ENCODE data around the gene BBS9.

BBS9 gene

DNA sequence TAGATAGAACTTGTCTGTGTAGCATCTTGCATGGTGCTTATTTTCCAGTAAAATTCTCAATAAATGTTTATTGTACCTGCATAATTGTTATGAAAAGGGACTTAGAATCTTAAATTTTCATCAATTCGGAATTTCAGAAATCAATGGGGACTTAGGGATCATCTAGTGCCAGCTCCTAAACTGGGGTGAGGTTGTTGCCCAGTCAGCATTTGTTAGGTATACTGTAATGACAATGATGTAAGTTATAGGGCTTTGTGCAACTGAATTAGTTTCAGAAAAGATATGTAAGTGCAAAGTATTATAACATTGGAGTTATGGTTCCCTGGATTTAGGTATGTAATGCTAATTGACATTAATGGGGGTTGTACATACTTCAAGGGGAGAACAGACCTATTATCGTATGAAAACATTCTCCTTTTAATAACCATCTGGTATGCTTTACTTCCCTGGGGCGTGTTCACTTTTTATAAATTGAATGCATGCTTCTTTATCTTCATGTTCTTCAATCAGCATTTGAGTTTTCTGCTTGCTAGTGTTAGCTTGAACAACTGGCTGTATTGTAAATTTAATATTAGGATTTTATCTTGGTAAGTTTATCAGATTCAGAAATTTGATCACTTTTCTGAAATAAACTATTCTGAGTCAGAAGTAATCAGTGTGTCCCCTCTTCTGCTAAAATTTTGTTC is 270.3 kb downstream of the BBS9 start:
- TF ChIP-seq, protein P1, sequence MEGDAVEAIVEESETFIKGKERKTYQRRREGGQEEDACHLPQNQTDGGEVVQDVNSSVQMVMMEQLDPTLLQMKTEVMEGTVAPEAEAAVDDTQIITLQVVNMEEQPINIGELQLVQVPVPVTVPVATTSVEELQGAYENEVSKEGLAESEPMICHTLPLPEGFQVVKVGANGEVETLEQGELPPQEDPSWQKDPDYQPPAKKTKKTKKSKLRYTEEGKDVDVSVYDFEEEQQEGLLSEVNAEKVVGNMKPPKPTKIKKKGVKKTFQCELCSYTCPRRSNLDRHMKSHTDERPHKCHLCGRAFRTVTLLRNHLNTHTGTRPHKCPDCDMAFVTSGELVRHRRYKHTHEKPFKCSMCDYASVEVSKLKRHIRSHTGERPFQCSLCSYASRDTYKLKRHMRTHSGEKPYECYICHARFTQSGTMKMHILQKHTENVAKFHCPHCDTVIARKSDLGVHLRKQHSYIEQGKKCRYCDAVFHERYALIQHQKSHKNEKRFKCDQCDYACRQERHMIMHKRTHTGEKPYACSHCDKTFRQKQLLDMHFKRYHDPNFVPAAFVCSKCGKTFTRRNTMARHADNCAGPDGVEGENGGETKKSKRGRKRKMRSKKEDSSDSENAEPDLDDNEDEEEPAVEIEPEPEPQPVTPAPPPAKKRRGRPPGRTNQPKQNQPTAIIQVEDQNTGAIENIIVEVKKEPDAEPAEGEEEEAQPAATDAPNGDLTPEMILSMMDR (conservative IDR thresholded peaks at IDR 0.05; ENCODE audit: low read depth) = no peak
- ChIA-PET POLR2A (ENCODE audit: low non-redundant PET) (no interaction called here), CTCF (no interaction called here)
- DNase-seq (ENCODE audit: low spot score) = no peak
- H3K27ac ChIP-seq = no peak overlapping the region

DNA sequence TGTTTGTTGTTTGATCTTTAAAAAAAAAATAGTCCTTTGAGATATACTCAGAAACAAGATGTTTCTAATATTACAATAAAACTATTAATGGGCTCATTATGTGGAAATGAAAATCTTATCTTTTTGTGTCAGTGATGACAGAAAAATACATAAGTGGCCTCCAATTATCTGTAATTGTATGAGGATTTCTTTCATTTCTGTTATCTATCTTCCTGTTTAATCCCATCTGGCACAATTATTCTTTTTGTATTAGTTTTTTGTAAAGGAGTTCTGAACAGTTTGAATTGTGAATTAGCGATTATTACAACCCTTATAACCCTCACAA is 270.8 kb downstream of the BBS9 start:
- no peak for DNase-seq (ENCODE audit: low spot score)
- ChIA-PET CTCF (no interaction called here), POLR2A (ENCODE audit: low non-redundant PET) (no interaction called here)
- TF ChIP-seq, protein P1 (conservative IDR thresholded peaks at IDR 0.05; ENCODE audit: low read depth) = no peak
- H3K27ac ChIP-seq = no peak overlapping the region

DNA sequence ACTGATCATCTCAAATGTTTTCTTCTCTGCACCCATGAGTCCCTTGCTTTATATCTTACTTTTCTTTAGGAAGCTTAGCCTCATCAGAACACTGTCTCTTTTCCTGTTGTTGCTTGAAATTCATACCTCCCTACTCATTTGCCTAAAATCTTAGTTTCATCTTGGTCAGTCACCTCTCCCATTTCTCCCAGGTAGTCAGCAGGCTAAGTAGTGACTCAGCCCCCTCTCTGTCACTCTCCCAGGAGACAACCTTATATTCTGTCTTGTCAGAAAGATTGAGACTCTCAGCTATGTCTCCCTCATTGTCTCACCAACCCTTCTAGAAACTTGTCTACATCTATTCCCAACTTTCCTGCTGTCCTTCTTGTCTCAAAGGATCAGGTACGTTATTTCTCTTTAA is 280.9 kb downstream of the BBS9 start:
- CTCF ChIA-PET = no interaction called here
- POLR2A ChIA-PET (ENCODE audit: low non-redundant PET) = no interaction called here

DNA sequence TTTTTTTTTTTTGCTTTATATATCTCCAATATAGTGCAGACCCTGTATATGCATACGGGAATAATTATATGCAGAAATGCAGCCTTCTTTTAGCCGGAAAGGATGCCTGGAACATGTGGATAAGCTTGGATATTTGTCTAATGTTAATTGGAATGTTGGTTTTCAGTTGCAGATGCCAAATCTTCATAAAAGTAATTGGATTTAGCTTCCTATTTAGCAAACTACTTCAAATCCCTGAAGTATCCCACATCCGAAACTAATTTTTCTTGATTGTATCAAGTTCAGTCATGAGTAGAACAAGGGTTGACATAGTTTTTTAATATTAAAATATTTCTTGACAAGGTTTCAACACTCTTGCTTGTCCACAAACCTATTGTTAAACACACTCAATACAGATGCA is 281.7 kb downstream of the BBS9 start:
- no peak overlapping the region for H3K27ac ChIP-seq
- ChIA-PET POLR2A (ENCODE audit: low non-redundant PET) (no interaction called here), CTCF (no interaction called here)
- DNase-seq (ENCODE audit: low spot score) = no peak
- TF ChIP-seq, protein P1 (conservative IDR thresholded peaks at IDR 0.05; ENCODE audit: low read depth) = no peak

More for the DNA sequence above, 280.9 kb downstream of the BBS9 start:
- no peak overlapping the region for H3K27ac ChIP-seq
- TF ChIP-seq, protein P1 (conservative IDR thresholded peaks at IDR 0.05; ENCODE audit: low read depth) = no peak
- DNase-seq (ENCODE audit: low spot score) = no peak

DNA sequence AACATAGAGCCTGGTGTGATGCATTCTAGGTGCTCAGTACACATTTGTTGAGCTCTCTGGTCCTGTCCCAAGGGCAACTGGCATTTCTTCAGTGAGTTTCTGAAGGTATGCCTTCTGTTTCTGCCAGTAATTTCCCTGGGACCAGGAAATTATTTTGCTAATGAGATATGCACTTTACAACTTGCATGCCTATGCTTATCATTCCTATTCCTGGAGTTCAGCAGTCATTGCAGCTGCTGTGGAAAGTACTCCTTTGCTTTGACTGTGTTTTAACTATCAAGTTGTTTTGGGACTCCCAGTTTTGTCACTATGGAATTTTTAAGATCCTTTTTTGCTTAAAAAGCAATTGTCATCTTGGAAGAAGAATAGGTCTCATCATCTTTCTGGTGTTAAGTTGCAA is 283.0 kb downstream of the BBS9 start:
- POLR2A ChIA-PET (ENCODE audit: low non-redundant PET) = no interaction called here

DNA sequence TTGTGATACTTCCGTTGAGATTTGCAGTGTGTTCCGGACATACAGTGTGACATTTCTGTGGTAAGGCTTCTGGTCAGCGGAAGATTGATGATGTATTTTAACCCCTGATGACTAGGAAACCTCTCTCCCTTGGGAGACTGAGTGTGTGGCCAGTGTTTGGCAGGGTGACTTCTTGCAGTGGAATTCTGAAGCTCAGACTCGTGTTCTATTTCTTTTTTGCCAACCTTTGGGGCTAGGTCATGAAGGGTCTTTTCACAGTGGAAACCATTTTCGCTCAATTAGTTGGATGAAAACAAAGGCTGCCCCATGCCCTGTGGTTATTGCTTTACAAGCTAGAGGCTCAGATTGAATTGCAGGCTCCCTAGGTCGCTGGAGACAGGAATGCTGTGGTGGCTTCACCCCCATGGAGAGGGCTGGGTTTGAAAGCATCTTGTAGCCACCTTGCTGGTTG is 288.9 kb downstream of the BBS9 start:
- TF ChIP-seq, protein P1 (conservative IDR thresholded peaks at IDR 0.05; ENCODE audit: low read depth) = no peak
- CTCF ChIA-PET = no interaction called here
- DNase-seq (ENCODE audit: low spot score) = no peak
- no peak overlapping the region for H3K27ac ChIP-seq
- POLR2A ChIA-PET (ENCODE audit: low non-redundant PET) = no interaction called here

More for the DNA sequence above, 283.0 kb downstream of the BBS9 start:
- CTCF ChIA-PET = no interaction called here
- H3K27ac ChIP-seq = no peak overlapping the region
- DNase-seq (ENCODE audit: low spot score) = no peak
- TF ChIP-seq, protein P1 (conservative IDR thresholded peaks at IDR 0.05; ENCODE audit: low read depth) = no peak
